Astrocyte (in vitro differentiated cells and primary cell): ENCODE results near the gene VSNL1.

Experiments
- EZH2 ChIP-seq: IDR thresholded peaks from 2 replicates; pipeline ENCODE4 v1.6.1; 2012; ENCODE audit warnings: mild to moderate bottlenecking, low read length, inconsistent platforms; ENCODE audit not compliant: insufficient read depth
- TF ChIP-seq, protein P1 (sequence below): IDR thresholded peaks from 2 replicates; pipeline ENCODE4 v1.5.1; 2011; ENCODE audit warnings: low read depth, mild to moderate bottlenecking, inconsistent platforms, low read length, moderate library complexity; ENCODE audit not compliant: insufficient read depth

DNA sequence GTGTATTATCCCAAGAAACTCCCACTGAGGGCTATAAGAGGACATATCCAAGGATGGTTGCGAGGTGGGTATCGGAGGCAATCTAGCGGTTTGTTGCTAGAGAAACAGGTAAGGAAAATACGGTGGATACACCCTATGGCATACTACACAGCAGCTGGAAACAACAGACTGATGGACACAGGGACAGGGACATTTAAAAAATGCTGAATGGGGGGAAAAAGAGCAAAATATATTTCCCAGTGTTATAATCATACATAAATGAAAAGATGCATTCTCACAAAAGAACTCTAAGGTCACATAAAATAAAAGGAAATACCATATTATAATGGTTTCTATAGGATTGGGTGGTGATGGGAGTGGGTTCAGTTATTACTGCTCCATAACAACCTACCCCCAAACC lies 117.3 kb downstream of the VSNL1 start:
- TF ChIP-seq, protein P1, sequence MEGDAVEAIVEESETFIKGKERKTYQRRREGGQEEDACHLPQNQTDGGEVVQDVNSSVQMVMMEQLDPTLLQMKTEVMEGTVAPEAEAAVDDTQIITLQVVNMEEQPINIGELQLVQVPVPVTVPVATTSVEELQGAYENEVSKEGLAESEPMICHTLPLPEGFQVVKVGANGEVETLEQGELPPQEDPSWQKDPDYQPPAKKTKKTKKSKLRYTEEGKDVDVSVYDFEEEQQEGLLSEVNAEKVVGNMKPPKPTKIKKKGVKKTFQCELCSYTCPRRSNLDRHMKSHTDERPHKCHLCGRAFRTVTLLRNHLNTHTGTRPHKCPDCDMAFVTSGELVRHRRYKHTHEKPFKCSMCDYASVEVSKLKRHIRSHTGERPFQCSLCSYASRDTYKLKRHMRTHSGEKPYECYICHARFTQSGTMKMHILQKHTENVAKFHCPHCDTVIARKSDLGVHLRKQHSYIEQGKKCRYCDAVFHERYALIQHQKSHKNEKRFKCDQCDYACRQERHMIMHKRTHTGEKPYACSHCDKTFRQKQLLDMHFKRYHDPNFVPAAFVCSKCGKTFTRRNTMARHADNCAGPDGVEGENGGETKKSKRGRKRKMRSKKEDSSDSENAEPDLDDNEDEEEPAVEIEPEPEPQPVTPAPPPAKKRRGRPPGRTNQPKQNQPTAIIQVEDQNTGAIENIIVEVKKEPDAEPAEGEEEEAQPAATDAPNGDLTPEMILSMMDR = no peak
- no peak for TF ChIP-seq EZH2
